AG04450 (cell line): ENCODE results near the gene SLC12A5. TPM values are rescaled to one million over a fixed set of nuclear protein-coding genes. Genes with fewer than 3 reads are reported as not detected.

Source experiments
- CTCF ChIA-PET: fragments of 300-600, 350-600 bp; formaldehyde crosslinking; extraction: SDS; loops from one replicate; lab custom pipeline; 2022; ENCODE audit warnings: antibody characterized with exemption, inconsistent platforms; lab: Charles Lee
- POLR2A ChIA-PET: fragments of 350-600 bp; formaldehyde crosslinking; extraction: SDS; loops from one replicate; lab custom pipeline; 2021; ENCODE audit warnings: antibody characterized with exemption, inconsistent platforms; lab: Yijun Ruan, JAX
- DNase-seq: peaks from one replicate; pipeline ENCODE4 v3.0.0-alpha.2; 2011; ENCODE audit warnings: low read depth, low spot score
- H3K27ac ChIP-seq: one replicate; pipeline ENCODE4 v1.5.1; 2012; ENCODE audit warnings: low read depth, low read length, control low read depth
- H3K27me3 ChIP-seq: one replicate; pipeline ENCODE4 v1.6.0; 2012; ENCODE audit warnings: low read length; ENCODE audit not compliant: control insufficient read depth, insufficient read depth
- H3K4me3 ChIP-seq: 2 replicates; pipeline ENCODE4 v1.5.1; 2011; ENCODE audit warnings: mild to moderate bottlenecking, low read depth, low read length, control low read depth
- H3K9me3 ChIP-seq: 2 replicates; pipeline ENCODE4 v1.5.1; 2012; ENCODE audit warnings: low read length; ENCODE audit not compliant: control insufficient read depth, insufficient read depth
- CTCF ChIP-seq: IDR thresholded peaks from 2 replicates; pipeline ENCODE4 v1.5.1; 2011; ENCODE audit warnings: low read depth, low read length, control low read depth, inconsistent platforms
- polyA plus RNA-seq: library from polyadenylated mRNA; depleted of rRNA; stranded (reverse); fragments of >200 nt; gene quantifications from 2 replicates; pipeline ENCODE4 v1.2.3, GENCODE V29; 2011

Gene SLC12A5
- polyA plus RNA-seq, 1 experiment, result 0.55 TPM

GRCh38 chr20:46055269-46055668 is 26.3 kb downstream of the SLC12A5 start:
- H3K9me3 ChIP-seq, result no peaks in the 10 kb centered on the region; the same call in 1 of the 2 replicates
- no peak for DNase-seq
- H3K27me3 ChIP-seq, result peaks cover 13% of the 10 kb centered on the region
- H3K27ac ChIP-seq, result no peak overlapping the region
- no peak for TF ChIP-seq CTCF
- ChIA-PET POLR2A (no interaction called here), CTCF (interaction anchor here (0.9 kb wide), 1 partner anchor 68 kb away, joined by 4 read pairs; no protein-coding TSS in a partner anchor)
- no peak overlapping the region for H3K4me3 ChIP-seq

- H3K27ac ChIP-seq, result no peak overlapping the region
- no peaks in the 10 kb centered on the region; the same call in 1 of the 2 replicates for H3K9me3 ChIP-seq
- ChIA-PET CTCF (no interaction called here), POLR2A (no interaction called here)
- no peak for DNase-seq
- peaks cover 9% of the 10 kb centered on the region for H3K27me3 ChIP-seq
- TF ChIP-seq CTCF, result no peak
- no peak overlapping the region for H3K4me3 ChIP-seq
Observed at GRCh38 chr20:46056027-46056833, 27.2 kb downstream of the SLC12A5 start.

GRCh38 chr20:46056970-46057855 is 28.2 kb downstream of the SLC12A5 start:
- no peak overlapping the region for H3K4me3 ChIP-seq
- no peaks in the 10 kb centered on the region; the same call in 1 of the 2 replicates for H3K9me3 ChIP-seq
- TF ChIP-seq CTCF, result no peak
- H3K27me3 ChIP-seq, result peaks cover 9% of the 10 kb centered on the region
- ChIA-PET CTCF (interaction anchor here (1.0 to 2.8 kb wide), 10 partner anchors 14 to 629 kb away, joined by 3 to 19 read pairs (median 4); no protein-coding TSS in a partner anchor), POLR2A (interaction anchor here (1.6 kb wide), 1 partner anchor 28 kb away, joined by 7 read pairs; the partner anchor contains the start of gene SLC12A5)
- DNase-seq, result no peak
- no peak overlapping the region for H3K27ac ChIP-seq

- Histone ChIP-seq H3K9me3 (no peaks in the 10 kb centered on the region; the same call in 1 of the 2 replicates), H3K4me3 (peak overlapping the region; percentile 48), H3K27me3 (peaks cover 9% of the 10 kb centered on the region), H3K27ac (no peak overlapping the region)
- TF ChIP-seq CTCF, result peak; percentile 57
- DNase-seq, result no peak
- ChIA-PET POLR2A (interaction anchor here (1.0 to 1.6 kb wide), 2 partner anchors 29 to 31 kb away, joined by 3 to 7 read pairs; partner anchors contain the start of gene SLC12A5), CTCF (interaction anchor here (0.7 to 2.8 kb wide), 14 partner anchors 12 to 628 kb away, joined by 3 to 19 read pairs (median 4); no protein-coding TSS in a partner anchor)
Observed at GRCh38 chr20:46057856-46058598, 29.0 kb downstream of the SLC12A5 start.
